ENCODE results near the gene CYB561D2. TPM values are rescaled to one million over a fixed set of nuclear protein-coding genes. Genes with fewer than 3 reads are reported as not detected.

The CYB561D2 gene
- total and polyA plus RNA-seq, 4 experiments from 2014 or later, result 39.6 to 68.3 (median 53.1) TPM

GRCh38 chr3:50381383-50381782 lies 30.7 kb downstream of the CYB561D2 start:
- intact Hi-C loops (cut with micrococcal nuclease), result no loop called here
- ChIA-PET CTCF (ENCODE audit: partially characterized antibody) (no interaction called here), POLR2A (ENCODE audit: partially characterized antibody) (interaction anchor here (0.7 kb wide), 1 partner anchor 689 kb away, joined by 3 read pairs; no protein-coding TSS in a partner anchor)
- H3K4me1 Mint-ChIP-seq, result no peaks in the 10 kb centered on the region
- no peaks in the 10 kb centered on the region for H3K36me3 Mint-ChIP-seq
- H3K9me3 Mint-ChIP-seq, result no peaks in the 10 kb centered on the region
- no peak overlapping the region for H3K4me3 ChIP-seq (ENCODE audit: low read length in 2 of 2)
- H3K27ac Mint-ChIP-seq, result peak overlapping the region in 1 of 7 donors; percentile 50
- H3K27me3 ChIP-seq (ENCODE audit: insufficient read depth, low read length), result no peaks in the 10 kb centered on the region
- H3K36me3 ChIP-seq (ENCODE audit: insufficient read depth, low read length), result no peaks in the 10 kb centered on the region
- H3K4me1 ChIP-seq (ENCODE audit: insufficient read depth, low read length), result no peaks in the 10 kb centered on the region
- no peak for DNase-seq
- no peak overlapping the region for H3K27ac ChIP-seq (ENCODE audit: low read depth, low read length)
- H3K9me3 ChIP-seq (ENCODE audit: control insufficient read depth in 1 of 2, low read length in 2 of 2), result no peaks in the 10 kb centered on the region
- H3K4me3 Mint-ChIP-seq, result no peak overlapping the region
- H3K27me3 Mint-ChIP-seq, result no peaks in the 10 kb centered on the region

- Histone ChIP-seq H3K4me1 (ENCODE audit: insufficient read depth, low read length) (no peaks in the 10 kb centered on the region), H3K4me3 (ENCODE audit: low read length in 2 of 2) (no peak overlapping the region), H3K27ac (ENCODE audit: low read depth, low read length) (no peak overlapping the region), H3K36me3 (ENCODE audit: insufficient read depth, low read length) (no peaks in the 10 kb centered on the region), H3K27me3 (ENCODE audit: insufficient read depth, low read length) (no peaks in the 10 kb centered on the region), H3K9me3 (ENCODE audit: control insufficient read depth in 1 of 2, low read length in 2 of 2) (no peaks in the 10 kb centered on the region)
- no peak overlapping the region for H3K4me3 Mint-ChIP-seq
- no peak overlapping the region for H3K27ac Mint-ChIP-seq
- H3K36me3 Mint-ChIP-seq, result no peaks in the 10 kb centered on the region
- H3K4me1 Mint-ChIP-seq, result no peaks in the 10 kb centered on the region
- intact Hi-C loops (cut with micrococcal nuclease), result no loop called here
- H3K9me3 Mint-ChIP-seq, result no peaks in the 10 kb centered on the region
- POLR2A ChIA-PET (ENCODE audit: partially characterized antibody), result no interaction called here
- H3K27me3 Mint-ChIP-seq, result no peaks in the 10 kb centered on the region
- no peak for DNase-seq
- CTCF ChIA-PET (ENCODE audit: partially characterized antibody), result no interaction called here
Measured at GRCh38 chr3:50382722-50383121, 32.1 kb downstream of the CYB561D2 start.

DNA sequence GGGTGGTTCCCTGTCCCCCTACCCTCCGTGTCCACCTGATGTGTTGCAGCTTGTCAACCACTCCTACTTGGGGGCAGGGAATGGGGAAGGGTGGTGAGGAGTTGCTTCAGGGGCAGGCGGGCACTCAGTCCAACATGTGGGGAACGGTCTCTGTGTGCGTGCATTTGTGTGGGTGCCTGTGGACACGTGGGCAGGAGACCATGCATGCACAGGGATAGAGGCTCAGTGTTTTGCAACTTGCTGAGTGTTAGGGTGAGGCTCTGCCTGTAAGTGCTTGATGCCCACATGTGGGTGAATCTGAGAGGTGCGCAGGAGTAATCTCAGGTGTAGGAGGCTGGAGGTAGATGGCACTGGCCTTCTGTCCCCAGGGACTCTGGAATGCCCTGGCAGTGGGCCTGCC lies 33.1 kb downstream of the CYB561D2 start:
- ChIA-PET CTCF (ENCODE audit: partially characterized antibody) (no interaction called here), POLR2A (ENCODE audit: partially characterized antibody) (no interaction called here)
- Histone ChIP-seq H3K27ac (ENCODE audit: low read depth, low read length) (no peak overlapping the region), H3K27me3 (ENCODE audit: insufficient read depth, low read length) (no peaks in the 10 kb centered on the region), H3K36me3 (ENCODE audit: insufficient read depth, low read length) (no peaks in the 10 kb centered on the region), H3K9me3 (ENCODE audit: control insufficient read depth in 1 of 2, low read length in 2 of 2) (no peaks in the 10 kb centered on the region), H3K4me3 (ENCODE audit: low read length in 2 of 2) (no peak overlapping the region), H3K4me1 (ENCODE audit: insufficient read depth, low read length) (no peaks in the 10 kb centered on the region)
- intact Hi-C loops (cut with micrococcal nuclease), result no loop called here
- H3K9me3 Mint-ChIP-seq, result no peaks in the 10 kb centered on the region
- H3K36me3 Mint-ChIP-seq, result no peaks in the 10 kb centered on the region
- H3K4me3 Mint-ChIP-seq, result no peak overlapping the region
- DNase-seq, result no peak
- H3K27me3 Mint-ChIP-seq, result no peaks in the 10 kb centered on the region
- no peak overlapping the region for H3K27ac Mint-ChIP-seq
- no peaks in the 10 kb centered on the region for H3K4me1 Mint-ChIP-seq

GRCh38 chr3:50385754-50386153 lies 35.1 kb downstream of the CYB561D2 start:
- H3K9me3 Mint-ChIP-seq, result no peaks in the 10 kb centered on the region
- no peak overlapping the region for H3K4me3 ChIP-seq (ENCODE audit: low read length in 2 of 2)
- POLR2A ChIA-PET (ENCODE audit: partially characterized antibody), result no interaction called here
- H3K4me3 Mint-ChIP-seq, result no peak overlapping the region
- intact Hi-C loops (cut with micrococcal nuclease), result no loop called here
- no peaks in the 10 kb centered on the region for H3K4me1 Mint-ChIP-seq
- no peaks in the 10 kb centered on the region for H3K36me3 ChIP-seq (ENCODE audit: insufficient read depth, low read length)
- no peaks in the 10 kb centered on the region for H3K9me3 ChIP-seq (ENCODE audit: control insufficient read depth in 1 of 2, low read length in 2 of 2)
- no peaks in the 10 kb centered on the region for H3K36me3 Mint-ChIP-seq
- no peak overlapping the region for H3K27ac ChIP-seq (ENCODE audit: low read depth, low read length)
- H3K4me1 ChIP-seq (ENCODE audit: insufficient read depth, low read length), result no peaks in the 10 kb centered on the region
- CTCF ChIA-PET (ENCODE audit: partially characterized antibody), result no interaction called here
- H3K27me3 Mint-ChIP-seq, result no peaks in the 10 kb centered on the region
- H3K27me3 ChIP-seq (ENCODE audit: insufficient read depth, low read length), result no peaks in the 10 kb centered on the region
- H3K27ac Mint-ChIP-seq, result no peak overlapping the region
- no peak for DNase-seq

- CTCF ChIA-PET (ENCODE audit: partially characterized antibody), result no interaction called here
- Mint-ChIP-seq H3K4me3 (no peak overlapping the region), H3K4me1 (peaks cover 0 to 2% (median 0%) of the 10 kb centered on the region in 4 donors), H3K36me3 (no peaks in the 10 kb centered on the region), H3K27ac (no peak overlapping the region), H3K27me3 (no peaks in the 10 kb centered on the region), H3K9me3 (no peaks in the 10 kb centered on the region)
- no peaks in the 10 kb centered on the region for H3K27me3 ChIP-seq (ENCODE audit: insufficient read depth, low read length)
- no peak overlapping the region for H3K27ac ChIP-seq (ENCODE audit: low read depth, low read length)
- H3K4me3 ChIP-seq (ENCODE audit: low read length in 2 of 2), result no peak overlapping the region
- intact Hi-C loops (cut with micrococcal nuclease), result no loop called here
- POLR2A ChIA-PET (ENCODE audit: partially characterized antibody), result no interaction called here
- no peaks in the 10 kb centered on the region for H3K9me3 ChIP-seq (ENCODE audit: control insufficient read depth in 1 of 2, low read length in 2 of 2)
- no peak for DNase-seq
- no peaks in the 10 kb centered on the region for H3K4me1 ChIP-seq (ENCODE audit: insufficient read depth, low read length)
- no peaks in the 10 kb centered on the region for H3K36me3 ChIP-seq (ENCODE audit: insufficient read depth, low read length)
Measured at GRCh38 chr3:50388016-50388719, 37.5 kb downstream of the CYB561D2 start.

DNA sequence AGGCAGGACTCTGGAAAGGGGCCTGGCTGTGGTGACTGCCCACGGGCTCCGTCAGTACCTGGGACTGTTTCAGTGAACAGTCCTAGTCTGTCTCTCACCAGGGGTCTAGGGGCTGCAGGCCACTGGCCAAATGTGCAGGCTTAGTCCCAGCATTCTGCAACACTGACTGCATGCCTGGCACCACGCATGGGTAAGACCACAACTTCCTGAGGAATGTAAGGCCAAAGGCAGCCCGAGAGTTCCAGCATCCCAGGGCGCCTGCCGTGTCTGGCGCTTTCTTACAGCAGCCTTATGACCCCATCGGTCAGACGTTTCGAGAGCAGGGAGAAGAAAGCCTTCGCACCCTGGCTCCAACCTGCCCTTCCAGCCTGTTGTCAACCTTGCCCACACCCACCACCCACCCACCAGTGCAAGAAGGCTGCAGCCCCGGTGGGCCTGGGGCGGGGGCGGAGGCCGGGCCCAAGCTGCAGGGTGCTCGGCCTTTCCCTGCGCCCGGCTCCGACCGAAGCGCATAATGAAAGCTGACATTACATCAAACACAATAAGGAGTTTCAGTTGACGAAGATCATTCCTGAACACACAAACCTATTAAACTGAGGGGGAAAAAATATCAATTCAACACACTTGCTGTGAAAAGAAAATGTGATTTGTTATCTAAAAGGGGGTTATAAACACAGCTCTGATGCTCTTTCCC lies 38.2 kb downstream of the CYB561D2 start:
- Mint-ChIP-seq H3K9me3 (no peaks in the 10 kb centered on the region), H3K36me3 (no peaks in the 10 kb centered on the region), H3K4me3 (no peak overlapping the region), H3K4me1 (peaks cover 0 to 2% (median 0%) of the 10 kb centered on the region in 4 donors), H3K27me3 (no peaks in the 10 kb centered on the region), H3K27ac (no peak overlapping the region)
- ChIA-PET POLR2A (ENCODE audit: partially characterized antibody) (no interaction called here), CTCF (ENCODE audit: partially characterized antibody) (no interaction called here)
- Histone ChIP-seq H3K27me3 (ENCODE audit: insufficient read depth, low read length) (no peaks in the 10 kb centered on the region), H3K4me1 (ENCODE audit: insufficient read depth, low read length) (no peaks in the 10 kb centered on the region), H3K27ac (ENCODE audit: low read depth, low read length) (no peak overlapping the region), H3K4me3 (ENCODE audit: low read length in 2 of 2) (no peak overlapping the region), H3K36me3 (ENCODE audit: insufficient read depth, low read length) (no peaks in the 10 kb centered on the region), H3K9me3 (ENCODE audit: control insufficient read depth in 1 of 2, low read length in 2 of 2) (no peaks in the 10 kb centered on the region)
- no peak for DNase-seq
- intact Hi-C loops (cut with micrococcal nuclease), result no loop called here

GRCh38 chr3:50389414-50389767 lies 38.7 kb downstream of the CYB561D2 start:
- CTCF ChIA-PET (ENCODE audit: partially characterized antibody), result no interaction called here

More at GRCh38 chr3:50389414-50389767, 38.7 kb downstream of the CYB561D2 start:
- no peak overlapping the region for H3K4me3 ChIP-seq (ENCODE audit: low read length in 2 of 2)
- no peaks in the 10 kb centered on the region for H3K9me3 Mint-ChIP-seq
- H3K27ac Mint-ChIP-seq, result no peak overlapping the region
- H3K27me3 Mint-ChIP-seq, result no peaks in the 10 kb centered on the region
- H3K36me3 ChIP-seq (ENCODE audit: insufficient read depth, low read length), result no peaks in the 10 kb centered on the region
- no peaks in the 10 kb centered on the region for H3K27me3 ChIP-seq (ENCODE audit: insufficient read depth, low read length)
- DNase-seq, result no peak
- H3K27ac ChIP-seq (ENCODE audit: low read depth, low read length), result no peak overlapping the region
- H3K4me3 Mint-ChIP-seq, result no peak overlapping the region
- no peaks in the 10 kb centered on the region for H3K4me1 ChIP-seq (ENCODE audit: insufficient read depth, low read length)
- intact Hi-C loops (cut with micrococcal nuclease), result no loop called here
- no peaks in the 10 kb centered on the region for H3K36me3 Mint-ChIP-seq
- no peaks in the 10 kb centered on the region for H3K9me3 ChIP-seq (ENCODE audit: control insufficient read depth in 1 of 2, low read length in 2 of 2)
- H3K4me1 Mint-ChIP-seq, result peaks cover 0 to 2% (median 0%) of the 10 kb centered on the region in 4 donors
- POLR2A ChIA-PET (ENCODE audit: partially characterized antibody), result no interaction called here

Measured in CD4-positive, alpha-beta memory T cell (primary cell).